H9 (cell line): ENCODE data around the gene GTF3C5. TPM values are rescaled to one million over a fixed set of nuclear protein-coding genes. Genes with fewer than 3 reads are reported as not detected.

Experiments used
- DNase-seq: peaks from one replicate; pipeline ENCODE4 v3.0.0-alpha.2; 2017
- H2AFZ ChIP-seq: one replicate; pipeline ENCODE4 v1.6.1; 2013; ENCODE audit warnings: mild to moderate bottlenecking, low read length, control low read depth, moderate library complexity
- H2AK5ac ChIP-seq: 2 replicates; pipeline ENCODE4 v1.6.1; 2013; ENCODE audit warnings: low read length, control low read depth, mixed read lengths; ENCODE audit not compliant: insufficient read length
- H2BK120ac ChIP-seq: one replicate; pipeline ENCODE4 v1.6.1; 2013; ENCODE audit warnings: low read depth, mild to moderate bottlenecking, low read length, control low read depth, inconsistent platforms; ENCODE audit not compliant: poor library complexity, severe bottlenecking
- H2BK12ac ChIP-seq: 2 replicates; pipeline ENCODE4 v1.6.1; 2013; ENCODE audit warnings: low read length, control low read depth, mixed read lengths, low read depth; ENCODE audit not compliant: insufficient read length
- H2BK15ac ChIP-seq: 2 replicates; pipeline ENCODE4 v1.6.1; 2013; ENCODE audit warnings: low read depth, low read length, control low read depth
- H2BK20ac ChIP-seq: one replicate; pipeline ENCODE4 v1.6.1; 2013; ENCODE audit warnings: low read depth, mild to moderate bottlenecking, low read length, control low read depth, inconsistent platforms; ENCODE audit not compliant: poor library complexity, severe bottlenecking
- H2BK5ac ChIP-seq: 2 replicates; pipeline ENCODE4 v1.6.1; 2013; ENCODE audit warnings: low read length, control low read depth, mixed read lengths; ENCODE audit not compliant: insufficient read length
- H3K14ac ChIP-seq: 2 replicates; pipeline ENCODE4 v1.6.1; 2013; ENCODE audit warnings: low read length, control low read depth; ENCODE audit not compliant: insufficient read depth
- H3K18ac ChIP-seq: 2 replicates; pipeline ENCODE4 v1.6.1; 2013; ENCODE audit warnings: low read depth, mild to moderate bottlenecking, mixed read lengths, low read length, control low read depth; ENCODE audit not compliant: insufficient read length
- H3K23ac ChIP-seq: 2 replicates; pipeline ENCODE4 v1.6.1; 2013; ENCODE audit warnings: low read length, control low read depth, mixed read lengths, low read depth; ENCODE audit not compliant: insufficient read length
- H3K23me2 ChIP-seq: 2 replicates; pipeline ENCODE4 v1.6.1; 2013; ENCODE audit warnings: low read depth, mild to moderate bottlenecking, mixed read lengths, low read length, control low read depth; ENCODE audit not compliant: insufficient read length, poor library complexity, severe bottlenecking
- H3K27ac ChIP-seq: 2 replicates; pipeline ENCODE4 v1.5.1; 2013; ENCODE audit warnings: low read length, control low read depth, mixed read lengths, low read depth; ENCODE audit not compliant: insufficient read length
- H3K27me3 ChIP-seq: 2 replicates; pipeline ENCODE4 v1.6.1; 2013; ENCODE audit warnings: low read length, control low read depth, inconsistent platforms; ENCODE audit not compliant: insufficient read depth
- H3K4ac ChIP-seq: 2 replicates; pipeline ENCODE4 v1.6.1; 2013; ENCODE audit warnings: low read depth, mild to moderate bottlenecking, control low read depth, inconsistent platforms, low read length, moderate library complexity
- H3K4me1 ChIP-seq: 2 replicates; pipeline ENCODE4 v1.6.1; 2013; ENCODE audit warnings: low read length, control low read depth, inconsistent platforms; ENCODE audit not compliant: insufficient read depth
- H3K4me2 ChIP-seq: 2 replicates; pipeline ENCODE4 v1.6.1; 2013; ENCODE audit warnings: low read length, control low read depth, mixed read lengths; ENCODE audit not compliant: insufficient read length, insufficient read depth
- H3K56ac ChIP-seq: 2 replicates; pipeline ENCODE4 v1.6.1; 2013; ENCODE audit warnings: low read depth, mild to moderate bottlenecking, mixed read lengths, low read length, control low read depth; ENCODE audit not compliant: insufficient read length
- H3K79me1 ChIP-seq: 2 replicates; pipeline ENCODE4 v1.6.1; 2013; ENCODE audit warnings: low read depth, mild to moderate bottlenecking, moderate library complexity, low read length, control low read depth, inconsistent platforms; ENCODE audit not compliant: insufficient read depth, poor library complexity, severe bottlenecking
- H3K79me2 ChIP-seq: 2 replicates; pipeline ENCODE4 v1.6.1; 2013; ENCODE audit warnings: low read length, control low read depth, inconsistent platforms; ENCODE audit not compliant: insufficient read depth
- H3K9ac ChIP-seq: 2 replicates; pipeline ENCODE4 v1.6.1; 2013; ENCODE audit warnings: low read length, control low read depth, mixed read lengths; ENCODE audit not compliant: insufficient read length; ENCODE audit errors: extremely low read depth
- H3K9me3 ChIP-seq: one replicate; pipeline ENCODE4 v1.6.1; 2013; ENCODE audit warnings: low read depth, low read length, inconsistent platforms; ENCODE audit not compliant: control insufficient read depth
- H3T11ph ChIP-seq: one replicate; pipeline ENCODE4 v1.6.1; 2013; ENCODE audit warnings: mild to moderate bottlenecking, low read length, control low read depth, inconsistent platforms
- H4K20me1 ChIP-seq: one replicate; pipeline ENCODE4 v1.6.1; 2013; ENCODE audit not compliant: control insufficient read depth, insufficient read length, insufficient read depth
- H4K5ac ChIP-seq: 2 replicates; pipeline ENCODE4 v1.6.1; 2013; ENCODE audit warnings: low read depth, mild to moderate bottlenecking, mixed read lengths, low read length, control low read depth; ENCODE audit not compliant: insufficient read length
- H4K8ac ChIP-seq: replicated peaks from 2 replicates; pipeline ENCODE4 v1.6.1; 2013; ENCODE audit warnings: low read length, control low read depth, mixed read lengths, low read depth; ENCODE audit not compliant: insufficient read length
- H4K91ac ChIP-seq: 2 replicates; pipeline ENCODE4 v1.6.1; 2013; ENCODE audit warnings: low read depth, mild to moderate bottlenecking, moderate library complexity, mixed read lengths, low read length, control low read depth; ENCODE audit not compliant: insufficient read length
- H3K27ac Mint-ChIP-seq, 3 experiments: 2 replicates in 2 of 3; 3 replicates in 1 of 3; pipeline ENCODE4 v1.8.0; 2020 to 2021; ENCODE audit warnings: mixed read lengths in 3 of 3, mild to moderate bottlenecking in 1 of 3, moderate library complexity in 1 of 3
- H3K27me3 Mint-ChIP-seq: 2 replicates; pipeline ENCODE4 v1.8.0; 2021; ENCODE audit warnings: low read depth, mild to moderate bottlenecking, moderate library complexity, mixed read lengths
- H3K36me3 Mint-ChIP-seq, 3 experiments: 2 replicates in 2 of 3; 3 replicates in 1 of 3; pipeline ENCODE4 v1.8.0; 2020 to 2021; ENCODE audit warnings: low read depth in 3 of 3, mixed read lengths in 3 of 3; ENCODE audit not compliant: insufficient read depth in 1 of 3
- H3K4me1 Mint-ChIP-seq, 2 experiments: 2 replicates each; pipeline ENCODE4 v1.8.0; 2020; ENCODE audit warnings: mixed read lengths in 2 of 2
- H3K4me3 Mint-ChIP-seq, 2 experiments: 2 replicates in 1 of 2; 3 replicates in 1 of 2; pipeline ENCODE4 v1.8.0; 2020 to 2021; ENCODE audit warnings: mild to moderate bottlenecking in 2 of 2, mixed read lengths in 2 of 2, moderate library complexity in 1 of 2
- H3K9me3 Mint-ChIP-seq, 2 experiments: 2 replicates in 1 of 2; 3 replicates in 1 of 2; pipeline ENCODE4 v1.8.0; 2020; ENCODE audit warnings: mild to moderate bottlenecking in 2 of 2, mixed read lengths in 2 of 2, moderate library complexity in 1 of 2
- WGBS: extraction: QIAGEN DNeasy Blood & Tissue Kit; methylation state at CpG from one replicate; pipeline ENCODE4 v1.1.7; 2013; ENCODE audit warnings: missing lambda C conversion rate, low lambda C conversion rate, mixed read lengths; ENCODE audit not compliant: insufficient read length; ENCODE audit errors: extremely low coverage; 5-methylcytosine and 5-hydroxymethylcytosine counted together
- total RNA-seq: library from RNA; stranded (reverse); gene quantifications from 2 replicates; pipeline ENCODE4 v1.2.1, GENCODE V29; 2021
- TF ChIP-seq, protein P1 (sequence below): fragments of 200-600 bp; sonication (generic); conservative IDR thresholded peaks from 3 replicates; pipeline ENCODE4 v1.8.0; 2021; ENCODE audit warnings: antibody characterized with exemption, mild to moderate bottlenecking

Gene GTF3C5
- total RNA-seq, 1 experiment from 2014 or later = 88.9 TPM

DNA sequence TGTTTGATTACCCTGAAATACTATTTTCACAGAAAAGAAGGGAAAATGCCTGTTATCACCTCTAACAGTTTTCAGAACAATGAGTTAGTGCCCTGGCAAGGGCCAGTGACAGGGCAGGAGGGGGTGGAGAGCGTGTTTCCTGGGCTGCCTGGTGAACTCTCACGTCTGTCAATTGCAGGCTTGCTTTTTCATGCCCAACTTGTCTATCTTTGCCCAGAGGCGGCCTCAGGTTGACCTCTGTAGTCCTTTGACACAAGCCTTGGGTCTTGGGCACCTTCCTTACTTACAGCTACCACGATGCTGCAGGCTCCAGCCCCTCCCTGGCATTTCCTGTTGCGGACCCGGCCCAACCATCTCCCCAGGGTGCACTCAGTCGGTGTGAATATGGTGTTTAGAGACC, 28.8 kb downstream of the GTF3C5 start:
- H2BK5ac ChIP-seq = no peak overlapping the region
- H3K56ac ChIP-seq = no peak overlapping the region
- H3K9me3 ChIP-seq = no peaks in the 10 kb centered on the region
- TF ChIP-seq, protein P1, sequence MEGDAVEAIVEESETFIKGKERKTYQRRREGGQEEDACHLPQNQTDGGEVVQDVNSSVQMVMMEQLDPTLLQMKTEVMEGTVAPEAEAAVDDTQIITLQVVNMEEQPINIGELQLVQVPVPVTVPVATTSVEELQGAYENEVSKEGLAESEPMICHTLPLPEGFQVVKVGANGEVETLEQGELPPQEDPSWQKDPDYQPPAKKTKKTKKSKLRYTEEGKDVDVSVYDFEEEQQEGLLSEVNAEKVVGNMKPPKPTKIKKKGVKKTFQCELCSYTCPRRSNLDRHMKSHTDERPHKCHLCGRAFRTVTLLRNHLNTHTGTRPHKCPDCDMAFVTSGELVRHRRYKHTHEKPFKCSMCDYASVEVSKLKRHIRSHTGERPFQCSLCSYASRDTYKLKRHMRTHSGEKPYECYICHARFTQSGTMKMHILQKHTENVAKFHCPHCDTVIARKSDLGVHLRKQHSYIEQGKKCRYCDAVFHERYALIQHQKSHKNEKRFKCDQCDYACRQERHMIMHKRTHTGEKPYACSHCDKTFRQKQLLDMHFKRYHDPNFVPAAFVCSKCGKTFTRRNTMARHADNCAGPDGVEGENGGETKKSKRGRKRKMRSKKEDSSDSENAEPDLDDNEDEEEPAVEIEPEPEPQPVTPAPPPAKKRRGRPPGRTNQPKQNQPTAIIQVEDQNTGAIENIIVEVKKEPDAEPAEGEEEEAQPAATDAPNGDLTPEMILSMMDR = no peak
- no peaks in the 10 kb centered on the region for H3K23me2 ChIP-seq
- H3T11ph ChIP-seq = no peak overlapping the region
- no peak overlapping the region for H2BK15ac ChIP-seq
- H3K27ac ChIP-seq = no peak overlapping the region
- H3K27me3 Mint-ChIP-seq = no peaks in the 10 kb centered on the region
- no peak overlapping the region for H3K27ac Mint-ChIP-seq
- no peak overlapping the region for H3K18ac ChIP-seq
- H3K4me1 ChIP-seq = peaks cover 2% of the 10 kb centered on the region; the same call in 1 of the 2 replicates
- H2BK120ac ChIP-seq = no peak overlapping the region
- no peak overlapping the region for H4K8ac ChIP-seq
- H3K9me3 Mint-ChIP-seq = no peaks in the 10 kb centered on the region; a peak in 1 of 5 replicates
- peaks cover 3% of the 10 kb centered on the region for H4K20me1 ChIP-seq
- H3K36me3 Mint-ChIP-seq = peaks cover 19 to 35% (median 33%) of the 10 kb centered on the region in 3 experiments; a peak in 6 of 7 replicates
- no peak overlapping the region for H3K4me2 ChIP-seq
- H4K91ac ChIP-seq = no peak overlapping the region
- no peaks in the 10 kb centered on the region for H3K79me1 ChIP-seq
- peaks cover 28 to 29% of the 10 kb centered on the region in 2 experiments for H3K4me1 Mint-ChIP-seq
- DNase-seq = no peak
- H3K9ac ChIP-seq = no peak overlapping the region
- H3K23ac ChIP-seq = no peak overlapping the region
- no peak overlapping the region for H3K4me3 Mint-ChIP-seq
- no peaks in the 10 kb centered on the region for H3K27me3 ChIP-seq
- H4K5ac ChIP-seq = no peak overlapping the region
- no peak overlapping the region for H3K14ac ChIP-seq
- no peak overlapping the region for H3K4ac ChIP-seq
- H3K79me2 ChIP-seq = no peaks in the 10 kb centered on the region
- no peak overlapping the region for H2AK5ac ChIP-seq
- no peak overlapping the region for H2AFZ ChIP-seq
- H2BK12ac ChIP-seq = no peak overlapping the region
- no CpG with 5 or more reads among the region's 7 CpGs for WGBS
- H2BK20ac ChIP-seq = no peak overlapping the region
